Peyer's patch (tissue), 4 donors: ENCODE results near the gene KLF13.

Source experiments
- POLR2A ChIP-seq, 2 donors: fragments of 450-650 bp; IDR thresholded peaks; one replicate each; pipeline ENCODE4 v1.5.1; 2017; ENCODE audit warnings: antibody characterized with exemption in 2 of 2, mild to moderate bottlenecking in 2 of 2, moderate library complexity in 2 of 2
- TF ChIP-seq, protein P1 (sequence below), 6 experiments: fragments of 450-650 bp in 4 of 6; fragments of 200-600 bp in 2 of 6; sonication (generic) in 1 of 6; IDR thresholded peaks; one replicate each; pipeline ENCODE4 v1.5.1; 2017 to 2019; ENCODE audit warnings: antibody characterized with exemption in 6 of 6, mild to moderate bottlenecking in 3 of 6, moderate library complexity in 1 of 6

DNA sequence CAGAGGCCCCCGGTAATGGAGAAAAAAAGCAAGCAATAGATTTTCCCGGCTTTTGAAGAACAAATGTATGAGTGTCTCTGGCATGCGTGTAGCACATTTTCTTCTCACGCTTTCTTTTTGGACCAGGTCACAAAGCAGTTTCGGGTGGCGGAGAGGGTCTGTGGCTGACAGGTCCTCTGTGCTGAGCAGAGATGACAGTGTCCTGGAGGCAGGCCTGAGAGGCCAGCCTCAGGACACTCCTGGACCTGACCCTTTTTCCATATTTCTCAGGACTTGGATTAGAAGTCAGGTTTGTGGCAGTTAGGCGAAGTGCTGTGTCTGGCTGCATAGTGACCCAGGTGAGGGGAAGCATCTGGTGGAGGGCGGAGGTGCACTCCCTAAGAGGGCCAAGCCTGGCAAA lies 52.9 kb downstream of the KLF13 start:
- TF ChIP-seq, protein P1, sequence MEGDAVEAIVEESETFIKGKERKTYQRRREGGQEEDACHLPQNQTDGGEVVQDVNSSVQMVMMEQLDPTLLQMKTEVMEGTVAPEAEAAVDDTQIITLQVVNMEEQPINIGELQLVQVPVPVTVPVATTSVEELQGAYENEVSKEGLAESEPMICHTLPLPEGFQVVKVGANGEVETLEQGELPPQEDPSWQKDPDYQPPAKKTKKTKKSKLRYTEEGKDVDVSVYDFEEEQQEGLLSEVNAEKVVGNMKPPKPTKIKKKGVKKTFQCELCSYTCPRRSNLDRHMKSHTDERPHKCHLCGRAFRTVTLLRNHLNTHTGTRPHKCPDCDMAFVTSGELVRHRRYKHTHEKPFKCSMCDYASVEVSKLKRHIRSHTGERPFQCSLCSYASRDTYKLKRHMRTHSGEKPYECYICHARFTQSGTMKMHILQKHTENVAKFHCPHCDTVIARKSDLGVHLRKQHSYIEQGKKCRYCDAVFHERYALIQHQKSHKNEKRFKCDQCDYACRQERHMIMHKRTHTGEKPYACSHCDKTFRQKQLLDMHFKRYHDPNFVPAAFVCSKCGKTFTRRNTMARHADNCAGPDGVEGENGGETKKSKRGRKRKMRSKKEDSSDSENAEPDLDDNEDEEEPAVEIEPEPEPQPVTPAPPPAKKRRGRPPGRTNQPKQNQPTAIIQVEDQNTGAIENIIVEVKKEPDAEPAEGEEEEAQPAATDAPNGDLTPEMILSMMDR (IDR thresholded peaks at IDR 0.05) = no peak
- TF ChIP-seq POLR2A (IDR thresholded peaks at IDR 0.05) = no peak
